HG03565 (cell line): ENCODE results near the gene SLC24A3.
"Not testable (repeated sequence)": the region's sequence is repeated elsewhere in the genome, so short reads cannot be mapped to it uniquely, and the experiment has no call there.

Experiments
- ATAC-seq: cut with Tn5 transposase; IDR thresholded peaks from one replicate; pipeline ENCODE4 v1.9.1; 2021; ENCODE audit warnings: mild to moderate bottlenecking, moderate library complexity; ENCODE audit not compliant: unreplicated experiment

Gene SLC24A3

DNA sequence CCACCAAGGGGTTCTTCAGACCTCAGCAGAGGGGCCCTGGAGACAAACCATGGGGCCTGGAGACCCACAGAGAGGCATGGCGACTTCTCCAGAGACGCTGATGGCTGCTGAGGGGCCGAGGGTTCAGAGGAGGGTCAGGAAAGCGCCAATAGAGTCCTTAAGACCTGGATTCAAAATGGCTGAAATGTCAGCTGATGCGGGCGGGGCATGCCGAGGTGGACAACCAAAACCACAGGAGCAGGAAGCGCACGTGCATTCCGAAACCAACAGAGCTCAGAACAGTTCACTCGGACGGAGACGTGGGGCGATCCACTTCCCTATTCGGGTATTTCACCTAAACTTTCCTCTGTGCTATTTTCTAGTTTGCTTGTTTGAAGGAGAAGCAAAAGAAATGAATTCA is 445.7 kb downstream of the SLC24A3 start:
- peak; percentile 69 for ATAC-seq

DNA sequence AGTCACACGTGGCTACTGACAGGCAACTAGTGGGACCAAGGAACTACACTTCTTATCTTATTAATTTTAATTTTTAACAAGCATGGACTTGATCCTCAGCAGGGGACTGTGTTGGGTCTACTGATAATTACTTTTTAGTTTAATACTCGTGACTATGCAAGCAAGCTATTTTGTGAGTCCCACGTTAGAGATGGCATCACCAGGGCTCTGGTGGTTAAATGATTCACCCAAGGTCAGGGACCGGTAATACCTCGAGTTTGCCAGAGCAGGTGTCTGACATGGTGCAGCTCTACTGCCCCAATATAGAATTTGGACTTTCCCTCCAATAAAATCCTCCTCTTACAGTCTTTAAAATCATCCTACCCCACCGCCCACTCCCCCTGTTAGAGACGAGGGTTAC is 447.0 kb downstream of the SLC24A3 start:
- ATAC-seq: no peak

DNA sequence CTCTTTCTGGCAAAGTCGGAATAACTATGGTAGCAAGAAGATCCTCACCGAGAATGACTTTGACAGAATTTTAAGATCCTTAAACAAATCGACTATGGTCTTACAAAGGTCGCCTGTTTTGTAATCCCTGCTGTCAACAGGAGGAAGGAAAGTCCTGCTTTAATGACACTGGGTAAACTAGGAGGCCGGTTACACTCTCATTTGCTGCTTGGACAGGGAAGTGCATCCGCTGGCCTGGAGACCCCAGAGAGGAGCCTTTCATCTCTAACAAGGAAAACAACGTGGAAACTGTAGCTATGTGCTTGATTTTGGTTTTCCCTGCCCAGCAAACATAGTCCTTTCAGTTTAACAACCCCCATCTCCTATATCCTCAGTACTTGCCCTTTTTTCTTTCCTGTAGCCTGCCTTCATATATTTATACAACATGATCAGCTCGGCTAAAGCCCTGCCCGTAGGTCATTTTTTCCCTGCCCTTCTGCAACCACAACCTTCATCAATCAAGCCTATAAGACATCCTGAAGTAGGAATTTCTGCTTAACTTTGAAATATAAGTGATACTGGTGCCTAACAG is 448.5 kb downstream of the SLC24A3 start:
- ATAC-seq: no peak

DNA sequence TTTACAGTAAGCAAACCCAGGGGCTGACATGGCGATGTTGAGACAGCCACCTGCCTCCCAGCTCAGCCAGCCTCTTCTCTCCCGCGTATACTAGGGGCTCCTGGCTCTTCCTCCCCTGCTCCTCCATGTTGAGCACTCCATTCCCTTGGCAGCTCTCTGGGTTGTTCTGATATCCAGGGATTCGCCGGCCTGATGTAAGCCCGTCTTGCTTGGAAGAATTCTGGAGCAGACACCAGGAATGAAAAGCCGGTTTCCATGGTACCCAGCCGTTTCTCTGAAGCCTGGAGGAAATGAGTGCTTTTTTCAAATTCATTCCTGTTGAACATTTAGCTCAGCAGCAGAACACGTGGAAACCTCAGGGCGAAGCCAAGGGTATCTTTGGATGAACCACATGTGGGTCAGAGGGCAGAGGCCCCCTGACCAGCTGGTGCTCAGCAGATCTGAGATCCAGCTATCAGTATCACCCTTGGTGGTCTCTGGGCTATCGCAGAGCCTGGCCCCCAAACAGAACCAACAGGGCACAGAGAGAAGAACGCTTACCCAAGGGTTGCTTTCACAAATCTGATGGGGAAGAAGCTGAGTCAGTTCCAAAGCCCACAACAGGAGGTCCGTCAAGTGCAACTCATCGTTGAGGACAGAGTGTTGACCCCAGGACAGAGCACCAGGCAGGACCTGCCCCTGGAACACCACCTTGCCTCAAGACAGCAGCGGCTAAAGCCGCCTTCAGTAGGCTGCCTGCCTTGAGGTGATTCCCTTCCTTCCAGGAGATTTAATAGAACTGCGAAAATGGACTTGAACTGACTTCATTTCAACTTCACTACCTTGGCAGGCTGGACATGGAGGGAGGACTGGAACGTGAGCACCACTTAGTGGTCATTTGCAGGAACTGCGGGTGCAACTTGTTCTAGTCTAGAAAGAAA is 449.5 kb downstream of the SLC24A3 start:
- no peak for ATAC-seq

DNA sequence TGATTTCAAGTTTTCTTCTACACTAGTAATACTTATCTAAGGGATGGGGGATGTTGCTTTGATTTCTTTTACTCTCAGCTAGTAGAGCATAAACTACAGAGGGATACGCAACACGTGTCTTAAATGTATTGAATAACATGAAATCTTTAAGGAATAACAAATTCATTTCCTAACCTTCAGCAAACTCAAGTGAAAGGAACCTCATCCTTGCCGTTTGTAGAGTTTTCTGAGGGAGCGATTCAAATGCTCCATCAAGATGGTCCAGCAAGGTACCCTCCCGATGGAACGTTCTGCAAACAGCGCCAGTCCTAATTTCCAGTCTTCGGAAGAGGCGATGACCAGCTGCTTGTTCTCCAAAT is 450.2 kb downstream of the SLC24A3 start:
- no peak for ATAC-seq

DNA sequence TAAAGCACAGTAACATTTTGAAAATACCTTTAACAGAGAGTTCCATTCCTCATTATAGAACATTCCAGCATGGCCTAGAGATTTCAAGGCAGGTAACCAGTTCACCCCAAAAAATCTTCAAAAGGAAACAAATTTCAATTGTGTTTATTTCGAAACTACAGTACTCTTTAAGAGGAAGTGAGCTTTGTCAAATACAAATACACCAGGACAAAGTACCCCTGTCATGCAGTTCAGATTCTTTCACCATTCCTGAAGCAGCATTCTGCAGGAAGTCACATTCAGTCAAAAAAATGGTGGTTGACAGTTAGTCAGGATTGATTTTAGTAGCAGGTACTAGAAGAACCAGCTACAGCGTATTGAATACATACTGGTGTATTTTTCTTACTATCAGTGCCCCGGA is 456.0 kb downstream of the SLC24A3 start:
- no peak for ATAC-seq

DNA sequence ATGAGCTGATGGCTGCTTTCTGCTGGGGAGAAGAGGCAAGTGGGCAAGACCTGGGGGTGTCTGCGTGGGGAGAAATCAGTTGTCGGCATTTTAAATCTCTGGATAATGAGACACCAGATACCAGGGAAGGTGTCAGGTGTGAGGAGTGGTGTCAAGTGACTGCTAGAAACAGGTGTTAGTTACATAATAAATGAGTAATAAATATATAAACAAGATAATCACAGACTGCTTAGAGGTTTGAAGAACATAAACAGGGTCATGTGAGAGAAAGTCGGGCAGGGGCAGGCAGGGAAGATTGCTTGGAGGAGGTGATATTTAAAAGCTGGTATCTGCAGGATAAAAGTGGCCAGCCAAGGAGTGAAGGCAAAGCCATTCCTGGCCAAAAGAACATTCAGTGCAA is 458.4 kb downstream of the SLC24A3 start:
- ATAC-seq: no peak

DNA sequence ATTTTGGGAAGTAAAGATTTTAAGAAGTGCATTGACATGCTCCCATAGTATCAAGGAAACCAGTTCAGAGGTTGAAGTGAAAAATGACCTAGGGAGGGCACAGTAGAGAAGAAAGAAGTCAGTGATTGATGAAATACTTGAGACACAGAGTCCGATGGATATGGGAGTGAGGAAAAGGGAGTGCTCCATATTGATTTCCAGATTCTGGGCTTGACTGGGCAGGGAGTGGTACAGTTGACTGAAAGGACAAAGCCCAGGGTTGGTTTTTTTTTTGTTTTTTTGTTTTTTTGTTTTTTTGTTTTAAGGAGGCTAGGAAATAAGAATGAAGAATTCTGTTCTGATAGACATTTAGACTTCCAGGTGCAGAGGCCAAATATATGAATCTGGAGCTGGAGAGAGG is 458.9 kb downstream of the SLC24A3 start:
- no peak for ATAC-seq

DNA sequence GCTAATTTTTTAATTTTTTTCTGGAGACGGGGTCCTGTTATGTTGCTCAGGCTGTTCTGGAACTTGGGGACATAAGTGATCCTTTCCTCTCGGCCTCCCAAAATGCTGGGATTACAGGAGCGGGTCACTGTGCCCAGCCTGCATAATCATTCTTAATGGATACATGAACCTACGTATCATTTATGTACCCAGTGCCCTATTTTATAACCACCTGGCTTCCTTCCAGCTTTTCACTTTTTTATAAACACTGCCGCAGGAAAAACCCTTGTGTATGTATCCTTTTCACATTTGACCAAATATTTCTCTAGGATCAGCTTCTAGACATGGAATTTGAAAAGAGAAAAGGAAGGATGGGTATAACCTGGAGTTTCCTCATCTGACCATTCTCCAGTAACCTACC is 460.1 kb downstream of the SLC24A3 start:
- no peak for ATAC-seq

DNA sequence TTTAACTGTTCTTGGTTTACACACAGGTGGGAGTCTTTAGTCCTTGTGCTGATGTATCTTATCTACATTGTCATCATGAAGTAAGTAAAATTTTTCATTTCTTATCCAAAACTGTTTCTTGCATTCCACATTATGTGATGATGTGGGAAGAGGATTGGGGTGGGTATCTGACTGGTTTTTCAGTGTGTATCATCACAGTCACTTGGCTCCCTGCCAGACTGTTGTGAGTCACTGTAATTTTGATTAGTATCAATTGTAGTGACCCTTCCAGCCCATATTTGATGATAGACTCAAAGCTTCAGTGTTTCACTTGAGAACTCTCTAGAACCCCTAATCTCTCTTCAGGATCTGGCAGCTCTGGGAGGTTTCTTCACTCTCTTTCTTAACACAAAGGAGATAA is 461.1 kb downstream of the SLC24A3 start:
- no peak for ATAC-seq

DNA sequence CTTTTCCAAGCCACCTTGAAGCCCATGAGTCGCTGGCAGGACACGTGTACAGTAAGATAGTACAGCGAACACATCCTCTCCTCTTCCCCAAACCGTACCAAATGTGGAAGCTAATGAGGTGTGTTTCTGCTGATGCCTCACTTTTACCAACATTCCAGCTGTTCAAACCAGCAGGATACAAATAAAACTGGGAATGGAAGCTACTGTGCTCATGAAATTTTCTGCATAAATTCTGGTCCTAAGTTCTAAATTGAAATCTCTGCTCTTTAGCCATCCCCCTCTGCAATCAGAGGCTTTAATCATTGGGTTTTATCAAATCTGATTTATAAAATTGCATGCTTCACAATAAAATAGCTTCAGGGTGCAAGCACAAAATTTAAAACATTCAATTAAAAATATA is 463.8 kb downstream of the SLC24A3 start:
- no peak for ATAC-seq

DNA sequence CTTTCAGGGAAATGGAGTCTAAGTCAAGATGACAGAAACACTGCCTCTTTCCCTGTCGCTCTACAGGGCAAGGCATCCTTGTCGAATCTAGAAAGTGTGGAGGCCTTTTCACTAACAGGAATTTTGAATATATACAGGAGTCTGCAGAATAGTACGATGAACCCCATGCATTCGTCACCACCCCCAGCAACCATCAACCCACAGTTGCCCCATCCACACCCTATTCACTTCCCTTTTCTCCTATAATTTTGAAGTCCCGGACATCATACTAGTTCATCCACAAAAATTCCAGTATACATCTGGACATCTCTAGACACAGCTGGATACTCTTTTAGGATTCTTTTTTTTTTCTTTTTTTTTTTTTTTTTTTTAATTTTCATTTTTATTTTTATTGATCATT is 464.9 kb downstream of the SLC24A3 start:
- no peak for ATAC-seq

DNA sequence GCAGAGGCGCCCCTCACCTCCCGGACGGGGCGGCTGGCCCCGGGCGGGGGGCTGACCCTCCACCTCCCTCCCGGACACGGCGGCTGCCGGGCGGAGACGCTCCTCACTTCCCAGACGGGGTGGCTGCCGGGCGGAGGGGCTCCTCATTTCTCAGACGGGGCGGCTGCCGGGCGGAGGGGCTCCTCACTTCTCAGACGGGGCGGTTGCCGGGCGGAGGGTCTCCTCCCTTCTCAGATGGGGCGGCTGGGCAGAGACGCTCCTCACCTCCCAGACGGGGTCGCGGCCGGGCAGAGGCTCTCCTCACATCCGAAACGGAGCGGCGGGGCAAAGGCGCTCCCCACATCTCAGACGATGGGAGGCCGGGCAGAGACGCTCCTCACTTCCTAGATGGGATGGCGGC is 466.1 kb downstream of the SLC24A3 start:
- not testable (repeated sequence) for ATAC-seq

DNA sequence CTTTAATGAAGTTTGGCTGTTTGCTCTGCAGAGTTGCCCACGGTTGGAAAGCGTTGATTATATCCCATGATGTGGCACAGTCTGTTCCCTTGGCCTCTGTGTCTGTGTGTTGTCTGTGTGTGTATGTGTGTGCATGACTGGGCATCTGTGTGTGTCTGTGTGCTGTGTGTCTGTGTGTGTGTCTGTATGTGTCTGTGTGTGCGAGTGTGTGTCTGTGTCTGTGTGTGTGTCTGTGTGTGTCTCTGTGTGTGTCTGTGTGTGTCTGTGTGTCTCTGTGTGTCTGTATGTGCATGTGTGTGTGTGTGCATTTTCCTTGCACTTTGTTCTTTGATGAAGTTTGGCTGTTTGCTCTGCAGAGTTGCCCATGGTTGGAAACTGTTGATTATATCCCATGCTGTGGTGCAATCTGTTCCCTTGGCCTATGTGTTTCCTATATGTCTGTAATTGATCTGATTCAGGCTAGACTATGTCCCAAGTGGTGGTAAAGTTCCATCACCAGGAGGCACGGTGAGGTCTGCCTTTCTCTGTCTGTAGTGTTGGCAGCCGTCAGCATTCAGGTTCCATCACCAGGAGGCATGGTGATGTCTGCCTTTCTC is 467.6 kb downstream of the SLC24A3 start:
- ATAC-seq: no peak

DNA sequence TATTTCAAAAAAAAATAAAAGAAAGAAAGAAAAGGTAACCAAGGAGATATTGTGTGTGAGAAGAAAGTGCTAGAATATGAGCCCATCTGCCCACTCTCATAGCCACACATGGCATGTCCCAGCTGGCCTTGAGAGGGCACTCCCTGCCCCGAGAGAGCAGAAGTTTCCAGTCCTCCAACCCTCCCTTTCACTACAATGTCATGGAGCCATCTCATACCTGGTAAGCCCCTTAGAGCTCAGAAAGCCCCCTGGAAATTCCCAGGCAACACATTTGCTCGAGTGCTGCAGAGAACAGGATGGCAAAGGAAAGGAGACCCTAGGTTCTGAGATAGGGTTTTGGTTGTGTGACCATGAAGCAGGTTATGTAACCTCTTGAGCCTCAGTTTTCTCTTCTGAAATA is 469.8 kb downstream of the SLC24A3 start:
- no peak for ATAC-seq

DNA sequence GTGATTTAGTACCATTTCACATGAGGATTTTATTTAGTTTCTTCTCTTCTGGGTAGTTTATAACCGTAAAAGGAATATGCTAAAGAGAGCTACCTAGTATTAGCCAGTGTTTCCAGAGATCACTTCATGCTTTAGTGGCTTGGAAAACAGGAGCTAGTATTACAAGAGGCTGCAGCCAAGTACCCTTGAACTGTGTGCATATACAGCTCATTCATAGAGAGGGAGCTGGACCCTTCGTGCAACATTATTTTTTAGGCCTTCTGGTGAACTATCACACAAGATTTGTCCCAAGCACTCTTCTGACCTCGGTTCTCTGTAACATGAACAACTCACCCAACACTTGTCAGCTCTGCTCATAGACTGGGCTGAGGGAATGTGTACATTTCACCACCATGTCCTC is 470.7 kb downstream of the SLC24A3 start:
- ATAC-seq: no peak

DNA sequence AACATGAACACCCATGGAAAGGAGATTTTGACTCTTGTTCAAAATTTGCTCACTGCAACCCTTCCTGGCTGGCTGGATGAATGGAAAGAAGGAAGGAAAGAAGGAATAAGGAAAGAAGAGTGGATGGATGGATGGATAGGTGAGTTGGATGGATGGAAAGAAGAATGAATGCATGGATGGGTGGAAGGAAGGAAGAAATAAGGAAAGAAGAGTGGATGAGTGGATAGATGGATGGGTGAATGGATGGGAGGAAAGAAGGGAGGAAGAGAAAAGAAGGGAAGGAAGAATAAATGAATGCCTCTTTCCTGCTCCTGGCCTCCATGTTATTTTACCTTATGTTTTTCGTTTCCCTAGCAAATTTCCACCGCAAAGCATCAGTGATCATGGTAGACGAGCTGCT is 471.4 kb downstream of the SLC24A3 start:
- no peak for ATAC-seq

DNA sequence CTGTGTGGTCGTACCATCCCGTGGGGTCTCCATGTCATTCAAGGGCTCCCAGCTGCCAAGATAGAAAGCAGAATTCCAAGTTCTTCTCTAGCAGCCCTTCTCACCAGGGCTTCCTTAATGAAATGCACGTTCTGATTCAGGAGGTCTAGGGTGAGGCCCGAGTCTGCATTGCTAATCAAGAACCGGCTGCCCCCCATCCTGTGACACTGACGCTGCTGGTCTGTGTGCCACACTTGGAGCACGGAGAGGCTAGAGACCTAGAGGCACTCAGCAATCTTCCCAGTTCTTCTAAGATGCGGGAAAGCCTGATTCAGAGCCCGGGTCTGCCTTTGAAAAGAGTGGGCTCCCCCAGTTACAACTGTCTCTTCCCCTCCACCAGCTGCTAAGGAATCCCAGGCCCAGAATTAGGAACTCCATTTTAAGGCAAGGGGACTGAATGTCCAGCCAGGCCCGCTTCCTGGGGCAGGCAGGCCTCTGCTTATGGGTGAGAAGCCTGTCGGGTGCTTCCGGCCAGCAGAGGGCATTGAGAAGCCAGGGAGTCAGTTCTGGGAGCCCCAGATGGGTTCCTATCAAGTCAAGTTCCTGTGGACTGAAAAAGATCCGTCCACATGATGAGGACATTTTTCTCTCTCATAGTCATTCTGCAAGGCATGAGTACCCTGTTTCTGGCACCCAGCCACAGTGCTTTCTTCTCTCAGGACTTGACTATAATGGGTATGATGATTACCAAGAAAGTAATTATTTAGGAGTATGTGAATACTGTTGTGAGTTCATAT is 475.8 kb downstream of the SLC24A3 start:
- ATAC-seq: no peak

DNA sequence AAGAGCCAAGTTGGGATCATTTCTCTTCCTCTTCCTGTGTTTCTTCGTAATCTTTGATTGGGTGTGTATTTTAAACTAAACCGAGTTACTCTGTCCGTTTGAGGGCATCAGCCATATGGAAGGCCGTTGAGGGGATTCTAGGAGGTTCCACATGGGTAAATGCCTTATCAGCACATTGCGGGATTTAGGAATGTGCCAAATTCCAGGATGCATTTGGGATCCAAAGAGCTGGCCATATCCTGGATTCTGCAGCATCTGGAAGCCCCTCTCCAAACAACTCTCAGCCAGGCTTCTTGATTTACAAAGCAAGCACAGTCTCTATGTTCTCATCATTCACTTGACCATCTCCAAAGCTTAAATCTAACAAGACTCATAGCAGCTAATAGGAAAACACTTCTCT is 478.0 kb downstream of the SLC24A3 start:
- no peak for ATAC-seq

DNA sequence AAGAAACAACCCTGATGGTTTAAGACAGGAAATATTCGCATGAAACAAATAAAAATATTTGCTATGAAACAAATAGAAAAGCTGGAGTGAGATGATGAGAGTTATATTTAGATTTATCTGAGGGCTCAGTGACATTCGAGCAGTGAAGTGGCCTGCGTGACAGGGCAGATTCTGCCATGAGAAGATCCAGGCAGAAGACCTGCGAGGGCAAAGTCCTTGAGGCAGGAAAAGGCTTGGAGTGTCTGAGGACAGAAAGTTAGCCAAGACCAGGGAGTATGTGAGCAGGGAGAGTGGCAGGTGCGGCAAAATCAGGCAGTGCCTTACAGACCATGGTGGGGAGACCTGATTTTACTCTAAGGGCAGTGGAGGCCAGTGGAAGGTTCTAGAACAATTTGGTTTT is 478.7 kb downstream of the SLC24A3 start:
- ATAC-seq: no peak

DNA sequence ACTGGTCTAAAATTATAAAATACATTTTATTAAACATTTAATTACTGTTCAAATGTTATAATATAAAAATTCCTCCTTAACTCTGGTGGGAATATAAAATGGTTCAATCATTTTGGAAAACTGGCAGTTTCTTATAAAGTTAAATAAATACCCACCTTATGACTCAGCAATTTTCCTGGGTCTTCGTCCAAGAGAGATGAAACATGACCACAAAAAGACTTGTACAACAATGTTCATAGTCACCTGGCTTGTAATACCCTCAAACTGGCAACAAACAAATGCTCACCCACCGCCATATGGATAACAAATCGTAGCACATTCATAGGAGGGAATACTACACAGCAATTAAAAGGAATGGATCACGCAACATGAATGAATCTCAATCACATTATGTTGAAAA is 479.7 kb downstream of the SLC24A3 start:
- no peak for ATAC-seq
